Neutrophil (primary cell): ENCODE data around the gene LIN52.

Experiments
- H3K27ac ChIP-seq: fragments of 200-600 bp; sonication (generic); 2 replicates; pipeline ENCODE4 v1.5.1; 2016; ENCODE audit warnings: mild to moderate bottlenecking, moderate library complexity
- H3K27me3 ChIP-seq: fragments of 200-600 bp; sonication (generic); 2 replicates; pipeline ENCODE4 v1.6.0; 2016; ENCODE audit warnings: mild to moderate bottlenecking
- H3K36me3 ChIP-seq: fragments of 200-600 bp; sonication (generic); 2 replicates; pipeline ENCODE4 v1.5.1; 2017
- H3K4me1 ChIP-seq, 2 experiments: fragments of 200-600 bp in 1 of 2; sonication (generic) in 1 of 2; 1 replicate in 1 of 2; 2 replicates in 1 of 2; pipeline versions ENCODE4 v1.5.1 to v1.6.1; 2013 to 2016; ENCODE audit warnings: low read depth in 1 of 2, low read length in 1 of 2, mild to moderate bottlenecking in 1 of 2, moderate library complexity in 1 of 2; ENCODE audit not compliant: control insufficient read depth in 1 of 2, insufficient read depth in 1 of 2
- H3K4me3 ChIP-seq, 2 experiments: fragments of 200-600 bp in 1 of 2; sonication (generic) in 1 of 2; 1 replicate in 1 of 2; 2 replicates in 1 of 2; pipeline ENCODE4 v1.5.1; 2013 to 2016; ENCODE audit warnings: low read depth in 1 of 2, low read length in 1 of 2, mild to moderate bottlenecking in 1 of 2, moderate library complexity in 1 of 2
- H3K9me3 ChIP-seq: fragments of 200-600 bp; sonication (generic); 2 replicates; pipeline ENCODE4 v1.5.1; 2016
- TF ChIP-seq, protein P1 (sequence below): fragments of 200-600 bp; sonication (generic); IDR thresholded peaks from 2 replicates; pipeline ENCODE4 v1.5.1; 2016; ENCODE audit warnings: antibody characterized with exemption

The LIN52 gene

DNA sequence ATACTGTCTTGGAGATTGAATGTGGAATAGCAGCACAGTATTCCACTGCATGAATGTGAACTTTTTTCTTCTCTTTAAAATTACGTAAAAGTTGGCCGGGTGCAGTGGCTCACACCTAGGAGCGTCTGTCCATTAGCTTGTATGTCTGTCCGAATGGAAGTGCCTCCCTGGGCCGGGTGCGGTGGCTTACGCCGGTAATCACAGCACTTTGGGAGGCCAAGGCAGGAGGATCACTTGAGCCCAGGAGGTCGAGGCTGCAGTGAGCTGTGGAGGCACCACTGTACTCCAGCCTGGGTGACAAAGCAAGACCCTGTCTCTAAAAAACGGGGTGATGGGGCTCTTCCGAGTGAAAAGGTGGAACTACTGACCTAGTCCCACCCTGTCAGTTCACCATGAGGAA, 131.9 kb downstream of the LIN52 start:
- Histone ChIP-seq H3K9me3 (no peaks in the 10 kb centered on the region), H3K4me3 (no peak overlapping the region), H3K27ac (no peak overlapping the region), H3K4me1 (peaks cover 4 to 5% of the 10 kb centered on the region in 2 experiments), H3K36me3 (no peaks in the 10 kb centered on the region), H3K27me3 (peaks cover 67% of the 10 kb centered on the region)
- TF ChIP-seq, protein P1, sequence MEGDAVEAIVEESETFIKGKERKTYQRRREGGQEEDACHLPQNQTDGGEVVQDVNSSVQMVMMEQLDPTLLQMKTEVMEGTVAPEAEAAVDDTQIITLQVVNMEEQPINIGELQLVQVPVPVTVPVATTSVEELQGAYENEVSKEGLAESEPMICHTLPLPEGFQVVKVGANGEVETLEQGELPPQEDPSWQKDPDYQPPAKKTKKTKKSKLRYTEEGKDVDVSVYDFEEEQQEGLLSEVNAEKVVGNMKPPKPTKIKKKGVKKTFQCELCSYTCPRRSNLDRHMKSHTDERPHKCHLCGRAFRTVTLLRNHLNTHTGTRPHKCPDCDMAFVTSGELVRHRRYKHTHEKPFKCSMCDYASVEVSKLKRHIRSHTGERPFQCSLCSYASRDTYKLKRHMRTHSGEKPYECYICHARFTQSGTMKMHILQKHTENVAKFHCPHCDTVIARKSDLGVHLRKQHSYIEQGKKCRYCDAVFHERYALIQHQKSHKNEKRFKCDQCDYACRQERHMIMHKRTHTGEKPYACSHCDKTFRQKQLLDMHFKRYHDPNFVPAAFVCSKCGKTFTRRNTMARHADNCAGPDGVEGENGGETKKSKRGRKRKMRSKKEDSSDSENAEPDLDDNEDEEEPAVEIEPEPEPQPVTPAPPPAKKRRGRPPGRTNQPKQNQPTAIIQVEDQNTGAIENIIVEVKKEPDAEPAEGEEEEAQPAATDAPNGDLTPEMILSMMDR = no peak

DNA sequence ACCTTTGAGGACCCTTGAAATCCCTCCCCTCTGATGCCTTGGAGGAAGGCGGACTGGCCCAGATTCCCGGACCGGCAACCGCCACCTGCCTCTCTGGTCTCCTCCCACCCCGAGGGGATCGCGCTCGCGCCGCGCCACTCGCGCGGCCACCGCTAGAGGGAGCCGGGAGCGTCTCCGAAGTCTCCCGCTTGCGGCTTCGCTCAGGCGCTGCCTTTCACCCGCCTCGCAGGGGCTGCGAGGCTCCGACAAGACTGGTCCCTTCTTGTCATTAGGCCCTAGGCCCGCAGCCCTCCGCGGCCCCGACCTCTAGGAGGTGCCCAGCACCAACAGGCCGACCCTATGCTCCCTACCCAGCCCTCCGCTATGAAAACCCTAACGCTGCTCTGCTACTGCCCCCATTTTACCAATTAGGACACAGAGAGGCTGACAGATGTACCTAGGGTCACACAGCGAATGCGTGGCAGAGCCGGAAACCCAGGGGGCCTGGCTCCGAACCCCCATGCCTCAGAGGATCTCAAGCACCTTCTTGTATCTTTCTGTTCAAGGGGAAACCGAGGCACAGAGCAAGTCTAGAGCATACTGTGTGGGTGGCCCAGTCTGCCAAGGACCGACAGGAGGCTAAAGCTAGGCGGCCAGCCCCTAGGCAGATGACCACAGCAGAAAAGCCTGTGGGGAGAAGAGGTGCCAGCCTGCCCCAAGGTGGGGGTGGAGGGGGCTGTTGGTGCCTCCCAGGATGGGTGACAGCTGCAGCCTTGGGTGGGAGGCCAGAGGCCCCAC, 133.1 kb downstream of the LIN52 start:
- H3K27ac ChIP-seq = no peak overlapping the region
- H3K36me3 ChIP-seq = no peaks in the 10 kb centered on the region
- no peak overlapping the region for H3K4me3 ChIP-seq
- peaks cover 68% of the 10 kb centered on the region for H3K27me3 ChIP-seq
- no peaks in the 10 kb centered on the region for H3K9me3 ChIP-seq
- peaks cover 4 to 5% of the 10 kb centered on the region in 2 experiments for H3K4me1 ChIP-seq
- TF ChIP-seq, protein P1 = no peak

DNA sequence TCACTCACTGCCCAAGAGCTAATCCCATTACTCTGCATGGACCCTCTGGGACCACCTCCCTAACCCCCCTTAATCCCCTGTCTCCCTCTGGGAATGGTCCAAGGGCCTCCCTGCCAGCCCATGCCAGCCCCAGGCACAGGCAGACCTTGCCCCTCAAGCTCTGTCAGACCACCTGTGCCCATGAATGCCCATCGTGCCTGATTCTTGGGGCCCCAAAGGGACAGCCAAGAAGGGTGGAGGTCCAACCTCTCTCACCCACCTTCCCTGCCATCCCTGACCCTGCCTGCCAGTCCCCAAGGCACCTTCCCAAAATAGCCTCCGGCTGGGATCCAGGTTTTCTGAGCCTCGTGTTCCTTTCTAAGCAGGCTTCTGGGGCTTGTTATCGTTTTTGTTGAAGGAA, 133.7 kb downstream of the LIN52 start:
- Histone ChIP-seq H3K27ac (no peak overlapping the region), H3K27me3 (peaks cover 68% of the 10 kb centered on the region), H3K4me3 (no peak overlapping the region), H3K36me3 (no peaks in the 10 kb centered on the region), H3K4me1 (peaks cover 4 to 5% of the 10 kb centered on the region in 2 experiments), H3K9me3 (no peaks in the 10 kb centered on the region)
- TF ChIP-seq, protein P1 = no peak

DNA sequence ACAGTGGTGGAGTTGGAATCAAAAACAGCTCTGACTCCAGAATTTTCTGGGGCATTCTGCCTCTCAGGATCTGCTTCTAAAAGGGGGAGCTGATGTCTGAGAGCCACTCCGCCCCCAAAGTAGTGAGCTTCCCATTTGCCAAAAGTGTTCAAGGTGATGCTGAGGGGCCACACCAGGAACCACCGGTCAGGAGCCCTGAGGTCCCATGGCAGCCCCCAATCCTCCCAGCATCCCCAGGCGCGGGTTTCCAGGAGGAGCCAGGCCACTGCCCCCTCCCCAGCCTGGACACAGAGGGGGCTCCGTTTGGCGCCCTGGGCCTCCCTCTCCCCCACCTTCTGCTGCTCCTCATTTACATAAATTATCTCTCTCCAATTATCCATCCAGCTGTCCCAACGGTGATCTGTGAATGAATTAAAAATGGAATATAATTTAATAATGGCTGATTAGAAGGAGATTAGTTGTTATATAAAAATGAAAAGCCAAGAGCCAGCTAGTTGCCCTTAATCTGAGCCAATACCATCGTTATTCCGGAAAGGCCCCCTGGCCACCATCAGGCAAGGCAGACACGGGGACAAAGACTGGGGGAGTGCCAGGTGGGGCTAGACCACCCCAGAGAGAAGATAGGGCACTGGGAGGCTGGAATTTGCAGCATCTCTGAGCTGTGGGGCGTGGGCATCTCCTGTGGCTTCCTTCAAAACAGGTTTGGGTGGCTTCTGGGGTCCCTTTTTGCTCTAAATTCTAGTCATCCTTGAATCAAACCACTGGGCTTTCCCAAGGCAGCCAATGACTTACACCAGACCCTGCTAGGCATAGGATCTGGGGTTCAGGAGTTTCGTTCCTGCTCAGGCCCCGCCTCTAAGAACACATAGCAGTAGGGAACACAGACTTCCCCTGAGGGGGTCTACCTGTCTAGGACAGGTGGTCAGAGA, 134.8 kb downstream of the LIN52 start:
- no peak overlapping the region for H3K27ac ChIP-seq
- H3K36me3 ChIP-seq = no peaks in the 10 kb centered on the region
- H3K4me3 ChIP-seq = no peak overlapping the region
- TF ChIP-seq, protein P1 = no peak
- H3K27me3 ChIP-seq = peaks cover 69% of the 10 kb centered on the region
- H3K9me3 ChIP-seq = no peaks in the 10 kb centered on the region
- peaks cover 4 to 5% of the 10 kb centered on the region in 2 experiments for H3K4me1 ChIP-seq

DNA sequence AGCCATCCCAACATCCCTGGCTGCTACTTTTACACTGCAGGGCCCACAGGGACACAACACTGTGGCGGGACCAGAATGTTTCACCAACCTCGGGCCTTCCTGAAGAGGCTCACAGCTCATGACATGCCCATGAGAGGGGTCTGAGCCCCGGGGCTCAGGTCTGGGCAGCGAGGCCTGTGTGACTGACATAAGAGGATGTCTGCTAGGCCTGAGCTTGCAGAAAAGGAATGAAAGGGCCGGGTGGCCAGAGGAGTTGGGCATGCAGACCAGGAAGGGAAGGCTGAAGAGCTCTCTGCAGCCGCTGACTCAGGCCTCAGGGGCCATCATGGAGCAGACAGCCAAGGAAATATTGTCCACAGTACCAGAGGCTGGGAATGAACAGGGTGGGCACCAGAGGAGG, 136.2 kb downstream of the LIN52 start:
- H3K9me3 ChIP-seq = no peaks in the 10 kb centered on the region
- peaks cover 4 to 5% of the 10 kb centered on the region in 2 experiments for H3K4me1 ChIP-seq
- peaks cover 71% of the 10 kb centered on the region for H3K27me3 ChIP-seq
- TF ChIP-seq, protein P1 = no peak
- H3K36me3 ChIP-seq = no peaks in the 10 kb centered on the region
- no peak overlapping the region for H3K4me3 ChIP-seq
- H3K27ac ChIP-seq = no peak overlapping the region
